OCI-LY7 (cell line): ENCODE data around the gene TMEM178B. TPM values are rescaled to one million over a fixed set of nuclear protein-coding genes. Genes with fewer than 3 reads are reported as not detected.
"Not testable (repeated sequence)": the region's sequence is repeated elsewhere in the genome, so short reads cannot be mapped to it uniquely, and the experiment has no call there.

ENCODE experiments used
- BruUV-seq: library from RNA; stranded (reverse); fragments of 400-500 nt; replicated peaks from 2 replicates; lab custom pipeline; 2021; lab: Mats Ljungman, UMichigan
- CTCF ChIA-PET: fragments of 300-600 bp; sonication (Branson Sonifier 250); formaldehyde crosslinking; loops from one replicate; lab custom pipeline; 2022; ENCODE audit warnings: antibody characterized with exemption; ENCODE audit not compliant: unreplicated experiment; lab: Charles Lee
- POLR2A ChIA-PET: fragments of 300-600 bp; sonication (Branson Sonifier 250); formaldehyde crosslinking; loops from one replicate; lab custom pipeline; 2022; ENCODE audit warnings: antibody characterized with exemption; lab: Charles Lee
- DNase-seq: peaks from one replicate; pipeline ENCODE4 v3.0.0-alpha.2; 2015; ENCODE audit warnings: low spot score
- H2AFZ ChIP-seq: fragments of 200-600 bp; sonication (generic), shearing (Covaris generic); 2 replicates; pipeline ENCODE4 v1.6.1; 2014; ENCODE audit warnings: mild to moderate bottlenecking, antibody characterized with exemption, low read length, moderate library complexity
- H3K27ac ChIP-seq: fragments of 200-600 bp; sonication (generic); 2 replicates; pipeline ENCODE4 v1.5.1; 2014; ENCODE audit warnings: mixed run types, low read depth, mild to moderate bottlenecking, moderate library complexity, low read length, inconsistent platforms; ENCODE audit not compliant: poor library complexity, severe bottlenecking
- H3K36me3 ChIP-seq: fragments of 200-600 bp; sonication (generic); 2 replicates; pipeline ENCODE4 v1.6.1; 2014; ENCODE audit warnings: mild to moderate bottlenecking, antibody characterized with exemption, low read length, moderate library complexity, mixed read lengths; ENCODE audit not compliant: insufficient read depth
- H3K4me1 ChIP-seq: fragments of 200-600 bp; sonication (generic); 2 replicates; pipeline ENCODE4 v1.5.1; 2014; ENCODE audit warnings: mild to moderate bottlenecking, low read length; ENCODE audit not compliant: insufficient read depth, poor library complexity, severe bottlenecking
- H3K4me2 ChIP-seq: fragments of 200-600 bp; sonication (generic); 2 replicates; pipeline ENCODE4 v1.6.1; 2014; ENCODE audit warnings: mild to moderate bottlenecking, low read length
- H3K4me3 ChIP-seq: fragments of 200-600 bp; sonication (generic); 2 replicates; pipeline ENCODE4 v1.5.1; 2014; ENCODE audit warnings: mild to moderate bottlenecking, low read depth, low read length; ENCODE audit not compliant: poor library complexity, severe bottlenecking
- H3K79me2 ChIP-seq: fragments of 200-600 bp; sonication (generic); 2 replicates; pipeline ENCODE4 v1.6.1; 2016; ENCODE audit warnings: low read depth, mild to moderate bottlenecking, low read length, moderate library complexity, mixed read lengths; ENCODE audit not compliant: insufficient read depth
- H3K9me2 ChIP-seq: fragments of 200-600 bp; sonication (generic); 2 replicates; pipeline ENCODE4 v1.6.1; 2016; ENCODE audit warnings: mild to moderate bottlenecking, low read length, mixed read lengths; ENCODE audit not compliant: insufficient read depth
- H3K9me3 ChIP-seq: fragments of 200-600 bp; sonication (generic); 2 replicates; pipeline ENCODE4 v1.6.1; 2014; ENCODE audit warnings: mild to moderate bottlenecking, mixed run types, low read length, mixed read lengths
- H4K20me1 ChIP-seq: fragments of 200-600 bp; sonication (generic); 2 replicates; pipeline ENCODE4 v1.6.1; 2014; ENCODE audit warnings: mild to moderate bottlenecking, antibody characterized with exemption, low read length, moderate library complexity, mixed read lengths; ENCODE audit not compliant: insufficient read depth
- CTCF ChIP-seq: fragments of 200-600 bp; sonication (generic); conservative IDR thresholded peaks from 2 replicates; pipeline ENCODE4 v1.5.1; 2014; ENCODE audit warnings: mild to moderate bottlenecking, antibody characterized with exemption, low read length, moderate library complexity, mixed read lengths
- EZH2phosphoT487 ChIP-seq: fragments of 200-600 bp; sonication (generic); IDR thresholded peaks from 2 replicates; pipeline ENCODE4 v1.6.1; 2018; ENCODE audit warnings: low read depth, borderline replicate concordance, mild to moderate bottlenecking, mixed run types, antibody characterized with exemption, low read length, moderate library complexity, mixed read lengths
- intact Hi-C: fragments of 100-400 bp; cut with micrococcal nuclease; formaldehyde crosslinking; loops from one replicate; pipeline ENCODE4 v1.10.0; 2022; ENCODE audit not compliant: unreplicated experiment
- total RNA-seq, 2 experiments: library from RNA; depleted of rRNA in 1 of 2; stranded (reverse); fragments of >200 nt in 1 of 2; shearing (Covaris generic) in 1 of 2; gene quantifications; 2 replicates each; pipeline ENCODE4 v1.2.3, GENCODE V29; 2014 to 2022

The TMEM178B gene
- total RNA-seq, 2 experiments from 2014 or later, result not detected

GRCh38 chr7:141377906-141378305, 304.0 kb downstream of the TMEM178B start:
- no peak overlapping the region for H3K4me3 ChIP-seq
- ChIA-PET CTCF (no interaction called here), POLR2A (no interaction called here)
- no peaks in the 10 kb centered on the region for H3K9me2 ChIP-seq
- BruUV-seq, result no TSS peak
- H2AFZ ChIP-seq, result no peak overlapping the region
- no peaks in the 10 kb centered on the region for H3K36me3 ChIP-seq
- H3K4me1 ChIP-seq, result peaks cover 9% of the 10 kb centered on the region
- no peak for DNase-seq
- TF ChIP-seq CTCF, result no peak
- no peak for TF ChIP-seq EZH2phosphoT487
- intact Hi-C loops, result no loop called here
- H4K20me1 ChIP-seq, result no peaks in the 10 kb centered on the region
- H3K27ac ChIP-seq, result no peak overlapping the region
- no peaks in the 10 kb centered on the region for H3K9me3 ChIP-seq
- no peaks in the 10 kb centered on the region for H3K79me2 ChIP-seq
- no peak overlapping the region for H3K4me2 ChIP-seq

GRCh38 chr7:141378405-141378804, 304.5 kb downstream of the TMEM178B start:
- DNase-seq, result no peak
- TF ChIP-seq EZH2phosphoT487, result no peak
- no peak for TF ChIP-seq CTCF
- Histone ChIP-seq H3K36me3 (no peaks in the 10 kb centered on the region), H3K27ac (no peak overlapping the region), H4K20me1 (no peaks in the 10 kb centered on the region), H2AFZ (no peak overlapping the region), H3K4me3 (no peak overlapping the region), H3K9me2 (no peaks in the 10 kb centered on the region), H3K79me2 (no peaks in the 10 kb centered on the region), H3K4me1 (peaks cover 9% of the 10 kb centered on the region), H3K4me2 (no peak overlapping the region), H3K9me3 (no peaks in the 10 kb centered on the region)
- ChIA-PET POLR2A (no interaction called here), CTCF (no interaction called here)
- no TSS peak for BruUV-seq
- intact Hi-C loops, result no loop called here

GRCh38 chr7:141381794-141382427, 308.0 kb downstream of the TMEM178B start:
- Histone ChIP-seq H3K4me1 (no peaks in the 10 kb centered on the region), H2AFZ (no peak overlapping the region), H3K4me3 (no peak overlapping the region), H3K79me2 (no peaks in the 10 kb centered on the region), H3K9me3 (no peaks in the 10 kb centered on the region), H3K9me2 (no peaks in the 10 kb centered on the region), H3K36me3 (no peaks in the 10 kb centered on the region), H4K20me1 (no peaks in the 10 kb centered on the region), H3K27ac (no peak overlapping the region), H3K4me2 (no peak overlapping the region)
- no peak for DNase-seq
- TF ChIP-seq CTCF (no peak), EZH2phosphoT487 (no peak)
- ChIA-PET POLR2A (no interaction called here), CTCF (no interaction called here)
- intact Hi-C loops, result no loop called here
- no TSS peak for BruUV-seq

GRCh38 chr7:141383356-141383755, 309.5 kb downstream of the TMEM178B start:
- intact Hi-C loops, H3K79me2 ChIP-seq, H3K27ac ChIP-seq, H3K36me3 ChIP-seq, H4K20me1 ChIP-seq, DNase-seq, H3K9me2 ChIP-seq, CTCF ChIA-PET, BruUV-seq, H3K4me3 ChIP-seq, H3K4me1 ChIP-seq, H3K9me3 ChIP-seq, POLR2A ChIA-PET, H2AFZ ChIP-seq, H3K4me2 ChIP-seq: not testable (repeated sequence)
